ENCODE measurements around the gene PRG2.

Gene PRG2

GRCh38 chr11:57397394-57397990 lies 7.0 kb upstream of the PRG2 start:
- no peak for DNase-seq (ENCODE audit: low read depth, low spot score)

- DNase-seq (ENCODE audit: low read depth, low spot score) = no peak
Measured at GRCh38 chr11:57396744-57397143, 6.3 kb upstream of the PRG2 start.

GRCh38 chr11:57395905-57396623 lies 5.6 kb upstream of the PRG2 start:
- no peak for DNase-seq (ENCODE audit: low read depth, low spot score)

GRCh38 chr11:57394203-57394965 lies 3.9 kb upstream of the PRG2 start:
- DNase-seq (ENCODE audit: low read depth, low spot score) = no peak

- no peak for DNase-seq (ENCODE audit: low read depth, low spot score)
Measured at GRCh38 chr11:57392763-57393105, 2.3 kb upstream of the PRG2 start.

GRCh38 chr11:57392066-57392762 lies 1.8 kb upstream of the PRG2 start:
- no peak for DNase-seq (ENCODE audit: low read depth, low spot score)

GRCh38 chr11:57391539-57391938 lies 1.1 kb upstream of the PRG2 start:
- DNase-seq (ENCODE audit: low read depth, low spot score) = no peak

GRCh38 chr11:57391111-57391510 lies 661 bp upstream of the PRG2 start:
- DNase-seq (ENCODE audit: low read depth, low spot score) = no peak

GRCh38 chr11:57387289-57388030 lies 3.0 kb downstream of the PRG2 start:
- no peak for DNase-seq (ENCODE audit: low read depth, low spot score)

GRCh38 chr11:57386178-57386940 lies 4.1 kb downstream of the PRG2 start:
- no peak for DNase-seq (ENCODE audit: low read depth, low spot score)

- no peak for DNase-seq (ENCODE audit: low read depth, low spot score)
Measured at GRCh38 chr11:57380975-57381374, 9.5 kb downstream of the PRG2 start, which contains the start of gene PRG3. PRG3 (minus strand) TSS chr11:57381150; CDS start chr11:57380708, 442 bp downstream.

- DNase-seq (ENCODE audit: low read depth, low spot score) = peak; percentile 77
Measured at GRCh38 chr11:57379732-57380131, 10.7 kb downstream of the PRG2 start.

- no peak for DNase-seq (ENCODE audit: low read depth, low spot score)
Measured at GRCh38 chr11:57378186-57378585, 12.3 kb downstream of the PRG2 start.

GRCh38 chr11:57377107-57377506 lies 13.3 kb downstream of the PRG2 start:
- DNase-seq (ENCODE audit: low read depth, low spot score) = no peak

GRCh38 chr11:57376095-57377090 lies 14.1 kb downstream of the PRG2 start:
- DNase-seq (ENCODE audit: low read depth, low spot score) = no peak

GRCh38 chr11:57375490-57375889 lies 15.0 kb downstream of the PRG2 start:
- DNase-seq (ENCODE audit: low read depth, low spot score) = no peak

GRCh38 chr11:57374966-57375365 lies 15.5 kb downstream of the PRG2 start:
- DNase-seq (ENCODE audit: low read depth, low spot score) = no peak

GRCh38 chr11:57373146-57373545 lies 17.3 kb downstream of the PRG2 start:
- DNase-seq (ENCODE audit: low read depth, low spot score) = no peak

GRCh38 chr11:57370941-57371340 lies 19.5 kb downstream of the PRG2 start:
- no peak for DNase-seq (ENCODE audit: low read depth, low spot score)

Data from ELF-1 (cell line).